SK-N-SH treated with all-trans-retinoic acid at 6 μM for 48 hours (cell line): Measurements from ENCODE around the gene KEAP1.

ENCODE experiments used
- ATAC-seq: fragments of 200-7000 bp; cut with Tn5 transposase; 3 replicates; pipeline ENCODE4 v1.9.1; 2020; ENCODE audit warnings: mild to moderate bottlenecking, moderate library complexity
- ARNTL ChIP-seq: fragments of 450-650 bp; formaldehyde crosslinking; IDR thresholded peaks from 2 replicates; pipeline ENCODE4 v1.5.0; 2020; ENCODE audit warnings: low read depth, mild to moderate bottlenecking, moderate library complexity, borderline replicate concordance
- BACH2 ChIP-seq: fragments of 250-450 bp; sonication (Bioruptor Pico); IDR thresholded peaks from 2 replicates; pipeline ENCODE4 v1.9.0; 2021; ENCODE audit warnings: mild to moderate bottlenecking, borderline replicate concordance
- CSDC2 ChIP-seq: fragments of 250-450 bp; sonication (Bioruptor Pico); IDR thresholded peaks from 2 replicates; pipeline ENCODE4 v1.5.0; 2020; ENCODE audit warnings: mild to moderate bottlenecking, moderate library complexity
- OSR1 ChIP-seq: fragments of 250-450 bp; sonication (Bioruptor Pico); IDR thresholded peaks from 2 replicates; pipeline ENCODE4 v1.8.0; 2022; ENCODE audit warnings: moderate library complexity, mild to moderate bottlenecking, inconsistent platforms
- RARB ChIP-seq: fragments of 250-450 bp; sonication (Bioruptor Pico); IDR thresholded peaks from 2 replicates; pipeline ENCODE4 v1.8.0; 2021; ENCODE audit warnings: mild to moderate bottlenecking, moderate library complexity
- SNAI2 ChIP-seq: fragments of 250-450 bp; sonication (Bioruptor Pico); IDR thresholded peaks from 2 replicates; pipeline ENCODE4 v1.5.0; 2020; ENCODE audit warnings: mild to moderate bottlenecking, moderate library complexity
- TCF4 ChIP-seq: fragments of 250-450 bp; sonication (Bioruptor Pico); IDR thresholded peaks from 2 replicates; pipeline ENCODE4 v1.8.0; 2021; ENCODE audit warnings: mild to moderate bottlenecking, moderate library complexity, borderline replicate concordance
- TOX ChIP-seq: fragments of 250-450 bp; sonication (Bioruptor Pico); IDR thresholded peaks from 2 replicates; pipeline ENCODE4 v1.8.0; 2021; ENCODE audit warnings: mild to moderate bottlenecking, moderate library complexity, borderline replicate concordance
- ZC3H10 ChIP-seq: fragments of 250-450 bp; sonication (Bioruptor Pico); IDR thresholded peaks from 2 replicates; pipeline ENCODE4 v1.5.1; 2021; ENCODE audit warnings: mild to moderate bottlenecking, moderate library complexity
- ZFP3 ChIP-seq: fragments of 250-450 bp; sonication (Bioruptor Pico); IDR thresholded peaks from 2 replicates; pipeline ENCODE4 v1.5.0; 2020; ENCODE audit warnings: mild to moderate bottlenecking, moderate library complexity
- ZNF565 ChIP-seq: fragments of 450-650 bp; formaldehyde crosslinking; conservative IDR thresholded peaks from 2 replicates; pipeline ENCODE4 v1.5.0; 2020; ENCODE audit warnings: low read depth, mild to moderate bottlenecking, moderate library complexity
- ZNF8 ChIP-seq: fragments of 450-650 bp; formaldehyde crosslinking; IDR thresholded peaks from 2 replicates; pipeline ENCODE4 v1.5.0; 2020; ENCODE audit warnings: mild to moderate bottlenecking, moderate library complexity
- TF ChIP-seq, protein P1 (sequence below): fragments of 250-450 bp; sonication (Bioruptor Pico); IDR thresholded peaks from 2 replicates; pipeline ENCODE4 v1.5.1; 2021; ENCODE audit warnings: mild to moderate bottlenecking, moderate library complexity
- TF ChIP-seq, protein P2 (sequence below): fragments of 250-450 bp; sonication (Bioruptor Pico); IDR thresholded peaks from 2 replicates; pipeline ENCODE4 v1.5.1; 2020; ENCODE audit warnings: low read depth, mild to moderate bottlenecking, moderate library complexity
- TF ChIP-seq, protein P3 (sequence below): fragments of 250-450 bp; sonication (Bioruptor Pico); IDR thresholded peaks from 2 replicates; pipeline ENCODE4 v1.5.0; 2020; ENCODE audit warnings: mild to moderate bottlenecking, moderate library complexity
- TF ChIP-seq, protein P4 (sequence below): fragments of 250-450 bp; sonication (Bioruptor Pico); IDR thresholded peaks from 2 replicates; pipeline ENCODE4 v1.8.0; 2020; ENCODE audit warnings: mild to moderate bottlenecking, moderate library complexity, borderline replicate concordance
- TF ChIP-seq, protein P5 (sequence below): fragments of 250-450 bp; sonication (Bioruptor Pico); IDR thresholded peaks from 2 replicates; pipeline ENCODE4 v1.8.0; 2021; ENCODE audit warnings: low read depth, mild to moderate bottlenecking, moderate library complexity, borderline replicate concordance

KEAP1 gene

DNA sequence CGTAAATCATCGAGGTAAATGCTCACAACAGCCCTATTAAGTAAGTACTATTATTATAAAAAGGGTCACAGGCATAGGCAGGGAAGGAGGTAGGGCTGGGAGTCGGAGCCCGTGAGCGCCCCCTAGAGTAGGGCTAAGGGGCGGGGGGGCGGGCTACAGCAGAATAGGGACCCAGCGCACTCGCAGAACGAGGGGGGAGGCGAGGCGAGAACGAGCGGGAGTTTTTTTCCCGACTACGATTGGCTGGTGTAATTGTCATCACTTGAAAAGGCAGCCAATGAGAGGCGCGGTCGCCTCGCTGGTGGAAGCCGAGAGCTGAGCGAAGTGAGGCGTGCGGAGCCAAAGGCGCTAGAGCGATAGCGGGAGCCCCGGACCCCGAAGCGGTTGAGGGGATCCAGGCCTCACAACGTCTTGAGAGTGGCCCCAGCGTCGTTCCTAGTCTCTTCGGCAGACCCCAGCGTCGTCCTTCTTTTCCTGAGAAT, 24.2 kb downstream of the KEAP1 start:
- ATAC-seq, result peak; percentile 91
- no peak for TF ChIP-seq ZNF8 (CRISPR knock-in tag)
- TF ChIP-seq OSR1 (CRISPR knock-in tag), result no peak

DNA sequence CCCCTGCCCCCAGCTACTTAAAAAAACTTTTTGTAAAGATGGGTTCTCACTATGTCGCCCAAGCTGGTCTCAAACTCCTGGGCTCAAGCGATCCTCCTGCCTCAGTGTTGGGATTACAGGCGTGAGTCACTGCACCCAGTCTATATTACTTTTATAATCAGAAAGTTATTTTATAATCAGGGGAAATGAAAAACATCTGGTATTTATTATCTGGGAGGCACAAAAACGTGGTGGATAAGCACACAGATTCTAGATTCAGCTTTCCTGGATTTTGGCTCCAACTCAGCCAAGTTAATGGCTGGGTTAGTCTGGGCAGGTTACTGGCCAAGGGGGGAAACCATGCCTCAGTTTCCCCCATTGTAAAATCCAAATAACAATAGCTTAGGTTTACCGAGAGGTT, 24.7 kb downstream of the KEAP1 start:
- TF ChIP-seq, protein P1, sequence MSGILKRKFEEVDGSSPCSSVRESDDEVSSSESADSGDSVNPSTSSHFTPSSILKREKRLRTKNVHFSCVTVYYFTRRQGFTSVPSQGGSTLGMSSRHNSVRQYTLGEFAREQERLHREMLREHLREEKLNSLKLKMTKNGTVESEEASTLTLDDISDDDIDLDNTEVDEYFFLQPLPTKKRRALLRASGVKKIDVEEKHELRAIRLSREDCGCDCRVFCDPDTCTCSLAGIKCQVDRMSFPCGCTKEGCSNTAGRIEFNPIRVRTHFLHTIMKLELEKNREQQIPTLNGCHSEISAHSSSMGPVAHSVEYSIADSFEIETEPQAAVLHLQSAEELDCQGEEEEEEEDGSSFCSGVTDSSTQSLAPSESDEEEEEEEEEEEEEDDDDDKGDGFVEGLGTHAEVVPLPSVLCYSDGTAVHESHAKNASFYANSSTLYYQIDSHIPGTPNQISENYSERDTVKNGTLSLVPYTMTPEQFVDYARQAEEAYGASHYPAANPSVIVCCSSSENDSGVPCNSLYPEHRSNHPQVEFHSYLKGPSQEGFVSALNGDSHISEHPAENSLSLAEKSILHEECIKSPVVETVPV (CRISPR knock-in tag), result no peak
- TF ChIP-seq BACH2 (CRISPR knock-in tag) (no peak), TCF4 (0 out of 2 replicates have a peak, but pooled peaks have one; percentile 48), ZNF8 (CRISPR knock-in tag) (no peak)
- peak; percentile 21; the same call in 2 of the 3 replicates for ATAC-seq

DNA sequence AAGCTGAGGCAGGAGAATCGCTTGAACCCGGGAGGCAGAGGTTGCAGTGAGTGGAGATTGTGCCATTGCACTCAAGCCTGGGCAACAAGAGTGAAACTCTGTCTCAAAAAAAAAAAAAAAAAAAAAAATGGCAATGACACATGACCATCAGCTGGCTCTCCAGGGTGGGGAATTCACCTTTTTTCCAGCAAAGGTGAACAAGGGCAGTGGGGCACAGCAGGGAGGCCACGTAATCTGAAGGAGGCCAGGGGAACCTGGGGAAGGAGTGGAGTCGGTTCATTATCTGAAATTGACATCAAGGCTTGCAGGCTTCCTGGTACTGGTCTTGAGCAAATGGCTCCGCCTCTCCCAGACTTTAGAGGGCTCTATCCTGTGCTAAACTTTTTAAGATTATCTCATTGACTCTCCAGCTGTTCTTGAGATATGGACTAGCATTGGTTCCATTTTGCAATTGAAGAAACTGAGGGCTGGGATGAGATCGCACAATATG, 28.1 kb downstream of the KEAP1 start:
- ATAC-seq, result no peak
- TF ChIP-seq ZNF565 (CRISPR knock-in tag), result no peak
- no peak for TF ChIP-seq TCF4
- TF ChIP-seq, protein P2, sequence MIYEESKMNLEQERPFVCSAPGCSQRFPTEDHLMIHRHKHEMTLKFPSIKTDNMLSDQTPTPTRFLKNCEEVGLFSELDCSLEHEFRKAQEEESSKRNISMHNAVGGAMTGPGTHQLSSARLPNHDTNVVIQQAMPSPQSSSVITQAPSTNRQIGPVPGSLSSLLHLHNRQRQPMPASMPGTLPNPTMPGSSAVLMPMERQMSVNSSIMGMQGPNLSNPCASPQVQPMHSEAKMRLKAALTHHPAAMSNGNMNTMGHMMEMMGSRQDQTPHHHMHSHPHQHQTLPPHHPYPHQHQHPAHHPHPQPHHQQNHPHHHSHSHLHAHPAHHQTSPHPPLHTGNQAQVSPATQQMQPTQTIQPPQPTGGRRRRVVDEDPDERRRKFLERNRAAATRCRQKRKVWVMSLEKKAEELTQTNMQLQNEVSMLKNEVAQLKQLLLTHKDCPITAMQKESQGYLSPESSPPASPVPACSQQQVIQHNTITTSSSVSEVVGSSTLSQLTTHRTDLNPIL (CRISPR knock-in tag), result no peak
- TF ChIP-seq OSR1 (CRISPR knock-in tag), result no peak
- no peak for TF ChIP-seq RARB (CRISPR knock-in tag)
- no peak for TF ChIP-seq TOX (CRISPR knock-in tag)
- TF ChIP-seq, protein P3, sequence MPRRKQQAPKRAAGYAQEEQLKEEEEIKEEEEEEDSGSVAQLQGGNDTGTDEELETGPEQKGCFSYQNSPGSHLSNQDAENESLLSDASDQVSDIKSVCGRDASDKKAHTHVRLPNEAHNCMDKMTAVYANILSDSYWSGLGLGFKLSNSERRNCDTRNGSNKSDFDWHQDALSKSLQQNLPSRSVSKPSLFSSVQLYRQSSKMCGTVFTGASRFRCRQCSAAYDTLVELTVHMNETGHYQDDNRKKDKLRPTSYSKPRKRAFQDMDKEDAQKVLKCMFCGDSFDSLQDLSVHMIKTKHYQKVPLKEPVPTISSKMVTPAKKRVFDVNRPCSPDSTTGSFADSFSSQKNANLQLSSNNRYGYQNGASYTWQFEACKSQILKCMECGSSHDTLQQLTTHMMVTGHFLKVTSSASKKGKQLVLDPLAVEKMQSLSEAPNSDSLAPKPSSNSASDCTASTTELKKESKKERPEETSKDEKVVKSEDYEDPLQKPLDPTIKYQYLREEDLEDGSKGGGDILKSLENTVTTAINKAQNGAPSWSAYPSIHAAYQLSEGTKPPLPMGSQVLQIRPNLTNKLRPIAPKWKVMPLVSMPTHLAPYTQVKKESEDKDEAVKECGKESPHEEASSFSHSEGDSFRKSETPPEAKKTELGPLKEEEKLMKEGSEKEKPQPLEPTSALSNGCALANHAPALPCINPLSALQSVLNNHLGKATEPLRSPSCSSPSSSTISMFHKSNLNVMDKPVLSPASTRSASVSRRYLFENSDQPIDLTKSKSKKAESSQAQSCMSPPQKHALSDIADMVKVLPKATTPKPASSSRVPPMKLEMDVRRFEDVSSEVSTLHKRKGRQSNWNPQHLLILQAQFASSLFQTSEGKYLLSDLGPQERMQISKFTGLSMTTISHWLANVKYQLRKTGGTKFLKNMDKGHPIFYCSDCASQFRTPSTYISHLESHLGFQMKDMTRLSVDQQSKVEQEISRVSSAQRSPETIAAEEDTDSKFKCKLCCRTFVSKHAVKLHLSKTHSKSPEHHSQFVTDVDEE (CRISPR knock-in tag), result no peak
- TF ChIP-seq ZC3H10 (CRISPR knock-in tag), result no peak
- no peak for TF ChIP-seq SNAI2 (CRISPR knock-in tag)

DNA sequence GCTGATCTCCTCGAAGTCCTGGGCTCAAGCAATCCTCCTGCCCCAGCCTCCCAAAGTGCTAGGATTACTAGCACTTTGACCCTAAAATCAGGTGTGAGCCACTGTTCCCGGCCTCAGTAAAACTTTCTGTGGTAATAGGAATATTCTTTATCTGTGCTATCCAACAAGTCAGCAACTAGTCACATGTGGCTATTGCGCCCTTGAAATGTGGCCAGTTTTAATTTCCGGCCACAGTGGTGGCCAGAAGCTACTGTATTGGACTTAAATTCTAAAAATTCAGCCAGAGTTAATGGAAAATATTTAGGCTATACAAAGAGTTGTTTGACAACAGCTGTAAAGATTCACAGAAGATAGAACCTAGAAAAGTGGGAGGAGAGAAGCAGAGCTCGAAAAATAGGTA, 30.0 kb downstream of the KEAP1 start:
- TF ChIP-seq ZNF565 (CRISPR knock-in tag) (no peak), OSR1 (CRISPR knock-in tag) (no peak), ARNTL (no peak), SNAI2 (CRISPR knock-in tag) (no peak), BACH2 (CRISPR knock-in tag) (no peak), CSDC2 (CRISPR knock-in tag) (no peak)
- TF ChIP-seq, protein P4, sequence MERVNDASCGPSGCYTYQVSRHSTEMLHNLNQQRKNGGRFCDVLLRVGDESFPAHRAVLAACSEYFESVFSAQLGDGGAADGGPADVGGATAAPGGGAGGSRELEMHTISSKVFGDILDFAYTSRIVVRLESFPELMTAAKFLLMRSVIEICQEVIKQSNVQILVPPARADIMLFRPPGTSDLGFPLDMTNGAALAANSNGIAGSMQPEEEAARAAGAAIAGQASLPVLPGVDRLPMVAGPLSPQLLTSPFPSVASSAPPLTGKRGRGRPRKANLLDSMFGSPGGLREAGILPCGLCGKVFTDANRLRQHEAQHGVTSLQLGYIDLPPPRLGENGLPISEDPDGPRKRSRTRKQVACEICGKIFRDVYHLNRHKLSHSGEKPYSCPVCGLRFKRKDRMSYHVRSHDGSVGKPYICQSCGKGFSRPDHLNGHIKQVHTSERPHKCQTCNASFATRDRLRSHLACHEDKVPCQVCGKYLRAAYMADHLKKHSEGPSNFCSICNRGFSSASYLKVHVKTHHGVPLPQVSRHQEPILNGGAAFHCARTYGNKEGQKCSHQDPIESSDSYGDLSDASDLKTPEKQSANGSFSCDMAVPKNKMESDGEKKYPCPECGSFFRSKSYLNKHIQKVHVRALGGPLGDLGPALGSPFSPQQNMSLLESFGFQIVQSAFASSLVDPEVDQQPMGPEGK (CRISPR knock-in tag), result no peak
- TF ChIP-seq, protein P5, sequence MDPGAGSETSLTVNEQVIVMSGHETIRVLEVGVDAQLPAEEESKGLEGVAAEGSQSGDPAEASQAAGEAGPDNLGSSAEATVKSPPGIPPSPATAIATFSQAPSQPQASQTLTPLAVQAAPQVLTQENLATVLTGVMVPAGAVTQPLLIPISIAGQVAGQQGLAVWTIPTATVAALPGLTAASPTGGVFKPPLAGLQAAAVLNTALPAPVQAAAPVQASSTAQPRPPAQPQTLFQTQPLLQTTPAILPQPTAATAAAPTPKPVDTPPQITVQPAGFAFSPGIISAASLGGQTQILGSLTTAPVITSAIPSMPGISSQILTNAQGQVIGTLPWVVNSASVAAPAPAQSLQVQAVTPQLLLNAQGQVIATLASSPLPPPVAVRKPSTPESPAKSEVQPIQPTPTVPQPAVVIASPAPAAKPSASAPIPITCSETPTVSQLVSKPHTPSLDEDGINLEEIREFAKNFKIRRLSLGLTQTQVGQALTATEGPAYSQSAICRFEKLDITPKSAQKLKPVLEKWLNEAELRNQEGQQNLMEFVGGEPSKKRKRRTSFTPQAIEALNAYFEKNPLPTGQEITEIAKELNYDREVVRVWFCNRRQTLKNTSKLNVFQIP (CRISPR knock-in tag), result no peak
- TF ChIP-seq, all 23 proteins: peak for 0

DNA sequence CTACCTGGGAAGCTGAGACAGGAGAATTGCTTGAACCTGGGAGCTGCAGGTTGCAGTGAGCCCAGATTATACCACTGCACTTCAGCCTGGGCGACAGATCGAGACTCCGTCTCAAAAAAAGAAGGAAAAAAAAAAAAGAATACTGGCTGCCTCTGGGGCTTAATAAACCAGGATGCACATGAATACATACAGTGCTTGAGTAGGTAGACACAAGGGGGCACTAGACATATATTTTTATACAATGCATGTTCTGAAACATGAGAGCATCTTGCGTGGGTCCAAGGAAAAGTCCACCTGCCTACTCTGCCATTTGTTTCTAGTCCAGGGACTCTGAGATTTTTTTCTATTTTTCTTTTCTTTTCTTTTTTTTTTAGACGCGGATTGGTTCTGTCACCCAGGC, 31.2 kb downstream of the KEAP1 start:
- peak; percentile 89 for ATAC-seq
- no peak for TF ChIP-seq TCF4
- TF ChIP-seq ZFP3 (CRISPR knock-in tag), result no peak
- TF ChIP-seq ARNTL, result no peak
- TF ChIP-seq TOX (CRISPR knock-in tag), result no peak
- no peak for TF ChIP-seq RARB (CRISPR knock-in tag)
- TF ChIP-seq, protein P5 (CRISPR knock-in tag), result no peak
- TF ChIP-seq OSR1 (CRISPR knock-in tag), result no peak
- no peak for TF ChIP-seq ZC3H10 (CRISPR knock-in tag)
- TF ChIP-seq, protein P2 (CRISPR knock-in tag), result no peak

More for the DNA sequence above, 30.0 kb downstream of the KEAP1 start:
- no peak for ATAC-seq
